GM20431 (cell line): ENCODE measurements around the gene ITGA2B.

ENCODE experiments used
- in situ Hi-C: fragments of 300-500 bp; cut with MseI, MboI; formaldehyde crosslinking; loops from one replicate; pipeline ENCODE4 v1.15.0; 2020; ENCODE audit warnings: low sequenced_read_pairs; ENCODE audit not compliant: unreplicated experiment

The ITGA2B gene

DNA sequence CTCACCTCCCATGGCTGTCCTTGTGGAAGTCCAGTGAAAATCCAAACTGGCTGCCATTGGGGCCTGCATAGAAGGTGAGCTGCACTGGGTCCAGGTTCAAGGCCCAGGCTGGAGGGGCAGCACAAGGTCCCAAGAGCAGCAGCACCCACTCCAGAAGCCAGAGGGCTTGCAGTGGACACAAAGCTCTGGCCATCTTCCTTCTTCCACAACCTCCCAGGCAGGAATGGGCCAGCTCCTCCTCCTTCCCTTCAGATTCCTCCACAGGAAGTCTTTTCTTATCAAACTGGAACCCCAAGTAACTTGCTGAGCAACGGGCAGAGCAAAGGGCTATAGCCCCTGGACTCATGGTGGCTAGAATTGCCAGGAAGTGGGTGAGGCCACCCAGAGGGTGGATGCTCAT is at the start of gene ITGA2B:
ITGA2B (minus strand) TSS at position 369 of the 400 bp plus-strand sequence; CDS start at position 193, 176 bp downstream.
- in situ Hi-C loops: no loop called here

DNA sequence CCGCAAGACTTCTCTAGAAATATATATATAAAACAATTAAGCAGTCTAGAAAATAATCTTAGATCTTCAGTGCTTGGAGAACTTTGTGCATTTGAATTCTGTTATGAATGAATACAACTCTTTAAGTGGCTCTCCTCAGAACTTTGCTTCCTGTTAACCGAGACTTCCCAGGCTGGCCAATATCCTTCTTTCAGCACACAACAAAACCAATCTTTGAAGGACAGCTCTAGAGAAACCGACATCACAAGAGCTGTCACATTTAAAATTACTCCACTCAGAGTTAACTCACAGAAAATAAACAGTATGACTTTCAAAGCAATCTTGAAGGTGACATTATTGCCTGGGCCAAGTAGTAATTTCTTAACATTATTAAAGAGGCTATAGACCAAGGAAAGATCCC is 49.7 kb upstream of the ITGA2B start:
- in situ Hi-C loops: no loop called here

DNA sequence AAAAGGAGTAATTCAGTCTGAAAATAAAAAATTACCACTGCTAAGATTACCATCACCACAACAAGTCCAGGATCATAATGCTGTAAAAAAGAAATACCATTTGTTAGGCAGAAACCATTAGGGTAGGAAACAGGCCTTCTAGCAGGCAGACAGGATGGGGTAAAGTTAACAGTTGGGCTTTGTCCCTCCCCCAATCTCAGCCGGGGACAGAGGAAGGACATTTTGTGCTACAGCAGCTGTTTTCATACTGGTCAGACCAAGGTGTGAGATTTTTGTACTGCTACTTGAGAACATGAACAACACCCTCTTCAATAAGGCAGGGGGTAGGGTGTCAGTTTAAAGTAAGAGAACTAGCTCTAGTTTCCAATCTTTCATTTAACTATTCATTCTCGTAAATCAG is 49.2 kb upstream of the ITGA2B start:
- in situ Hi-C loops: no loop called here

DNA sequence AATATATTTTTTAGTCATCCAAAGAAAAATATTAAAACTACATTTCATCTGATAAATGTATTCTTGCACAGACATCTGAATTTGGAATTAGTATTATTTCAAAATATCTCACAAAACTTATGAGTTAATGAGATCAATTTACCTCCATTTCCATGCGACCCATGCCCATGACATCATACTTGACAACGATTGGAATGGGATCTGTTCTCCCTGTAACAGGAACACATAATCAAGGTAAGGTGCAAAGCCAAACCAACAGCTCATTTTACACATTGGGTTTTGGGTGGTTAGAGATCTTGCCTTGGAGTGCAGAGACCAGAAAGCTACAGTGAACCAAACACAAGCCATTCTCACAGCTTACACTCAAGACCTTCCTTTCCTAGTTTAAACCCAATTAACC is 46.9 kb upstream of the ITGA2B start:
- in situ Hi-C loops: no loop called here

DNA sequence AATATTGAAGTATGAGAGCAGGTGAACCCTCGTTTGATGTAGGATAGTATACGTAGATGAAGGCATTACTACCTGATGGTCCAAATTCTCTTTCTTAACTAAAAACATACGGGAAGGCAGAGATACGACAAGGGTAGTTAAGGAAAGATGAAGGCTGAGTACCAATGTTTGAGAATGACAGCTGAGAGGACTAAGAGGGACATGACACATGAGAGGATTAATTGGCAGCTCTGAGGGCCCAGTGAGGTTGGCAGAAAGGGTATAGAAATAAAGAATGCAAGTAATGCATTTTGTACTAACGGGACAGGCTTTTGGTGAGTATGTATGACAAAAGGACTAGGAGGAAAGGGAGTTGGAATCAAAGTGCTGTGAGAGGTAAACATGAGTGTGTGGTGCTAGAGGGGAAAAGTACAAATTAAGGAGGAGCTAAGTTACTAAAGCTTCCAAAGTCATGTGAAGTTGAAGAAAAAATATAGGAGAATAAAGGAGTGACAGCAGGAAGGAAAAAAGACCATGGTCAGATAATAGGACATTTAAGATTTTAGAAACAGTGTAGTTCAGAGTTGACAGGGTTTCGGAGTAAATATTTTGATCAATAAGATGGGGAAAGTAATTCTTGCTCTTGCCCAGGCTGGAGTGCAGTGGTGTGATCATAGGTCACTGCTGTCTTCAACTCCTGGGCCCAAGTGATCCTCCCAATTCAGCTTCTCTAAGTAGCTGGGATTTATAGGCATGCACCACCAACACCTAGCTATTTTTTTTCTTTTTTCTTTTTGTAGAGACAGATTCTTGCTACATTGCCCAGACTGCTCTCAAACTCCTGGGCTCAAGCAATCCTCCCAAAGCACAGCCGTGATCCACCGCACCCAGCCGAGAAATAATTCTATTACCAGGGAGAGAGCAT is 43.1 kb upstream of the ITGA2B start:
- in situ Hi-C loops: no loop called here

DNA sequence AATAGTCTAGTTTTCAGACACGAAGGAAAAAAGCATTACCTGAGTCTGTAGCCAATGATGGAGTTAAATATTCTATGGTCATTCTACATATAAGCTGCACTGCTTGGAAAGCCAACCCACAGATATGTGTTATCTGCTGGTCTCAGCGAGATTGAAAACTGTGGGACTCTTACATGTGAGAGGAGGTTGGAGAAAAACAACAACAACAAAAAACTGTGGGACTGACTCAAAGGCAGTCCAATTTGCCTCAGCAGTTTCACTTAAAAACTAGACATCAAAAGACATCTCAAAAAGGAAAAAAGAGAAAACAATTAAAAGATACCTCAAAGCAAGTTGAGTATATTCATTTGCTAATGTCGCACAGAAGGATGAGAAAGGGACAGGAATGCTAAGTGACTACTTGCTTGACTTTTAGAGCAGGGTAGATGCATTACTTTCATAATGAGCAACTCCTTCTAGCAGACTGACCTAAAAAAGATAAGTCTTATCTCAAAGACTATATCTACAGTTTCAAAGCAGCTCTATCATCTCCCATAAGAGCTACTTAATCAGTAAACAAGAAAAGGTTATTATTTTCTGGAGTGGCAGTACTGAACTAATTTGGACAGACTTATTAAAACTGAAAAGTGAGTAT is 35.5 kb upstream of the ITGA2B start:
- in situ Hi-C loops: no loop called here

DNA sequence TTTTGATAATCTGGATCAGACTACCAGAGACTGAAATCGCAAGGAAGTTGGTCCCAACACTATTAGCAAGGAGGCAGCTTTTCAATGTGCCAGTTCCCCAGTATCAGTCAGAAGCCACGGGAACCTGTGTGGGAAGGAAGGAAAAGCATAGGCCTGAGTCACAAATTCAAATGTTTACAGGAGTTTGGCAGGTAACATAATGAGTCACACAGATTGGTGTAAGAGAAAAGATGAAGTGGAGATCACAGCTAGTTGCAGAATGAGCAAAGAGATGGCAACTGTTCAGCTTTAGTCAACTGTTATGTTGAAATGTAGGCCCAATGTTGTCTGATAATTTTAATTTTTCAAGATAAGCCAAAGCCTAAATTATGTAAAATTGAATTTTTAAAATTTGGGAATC is 28.1 kb upstream of the ITGA2B start:
- in situ Hi-C loops: no loop called here

DNA sequence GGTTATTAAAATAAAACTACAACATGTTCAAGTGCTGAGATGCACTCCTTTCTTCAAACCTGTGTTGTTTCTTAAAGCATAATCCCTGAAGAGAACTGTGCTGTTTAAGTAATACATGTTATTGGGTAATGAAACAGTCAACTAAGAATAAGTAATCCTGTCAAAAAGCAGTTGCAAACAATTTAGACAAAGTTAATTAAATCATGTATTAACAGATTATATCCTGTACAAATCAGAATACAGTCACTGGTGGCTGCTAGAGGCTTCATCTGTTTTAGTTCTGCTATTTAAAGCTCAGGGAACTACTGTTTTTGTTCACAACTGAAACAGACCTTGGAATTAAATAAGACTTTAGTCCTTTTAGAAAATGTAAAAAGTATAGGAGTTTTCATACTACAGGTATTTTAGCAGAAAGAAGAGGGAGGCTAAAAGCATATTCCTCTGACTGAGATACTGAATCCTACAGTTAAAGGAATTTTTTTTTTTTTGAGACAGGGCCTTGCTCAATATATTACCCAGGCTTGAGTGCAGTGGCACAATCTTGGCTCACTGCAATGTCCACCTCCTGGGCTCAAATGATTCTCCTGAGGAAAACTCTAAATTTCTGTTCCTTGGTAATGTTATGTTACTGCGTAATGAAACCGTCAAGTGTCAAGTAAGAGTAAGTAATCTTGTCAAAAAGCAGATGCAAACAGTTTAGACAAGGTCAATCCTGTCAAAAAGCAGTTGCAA is 27.3 kb upstream of the ITGA2B start:
- in situ Hi-C loops: no loop called here

DNA sequence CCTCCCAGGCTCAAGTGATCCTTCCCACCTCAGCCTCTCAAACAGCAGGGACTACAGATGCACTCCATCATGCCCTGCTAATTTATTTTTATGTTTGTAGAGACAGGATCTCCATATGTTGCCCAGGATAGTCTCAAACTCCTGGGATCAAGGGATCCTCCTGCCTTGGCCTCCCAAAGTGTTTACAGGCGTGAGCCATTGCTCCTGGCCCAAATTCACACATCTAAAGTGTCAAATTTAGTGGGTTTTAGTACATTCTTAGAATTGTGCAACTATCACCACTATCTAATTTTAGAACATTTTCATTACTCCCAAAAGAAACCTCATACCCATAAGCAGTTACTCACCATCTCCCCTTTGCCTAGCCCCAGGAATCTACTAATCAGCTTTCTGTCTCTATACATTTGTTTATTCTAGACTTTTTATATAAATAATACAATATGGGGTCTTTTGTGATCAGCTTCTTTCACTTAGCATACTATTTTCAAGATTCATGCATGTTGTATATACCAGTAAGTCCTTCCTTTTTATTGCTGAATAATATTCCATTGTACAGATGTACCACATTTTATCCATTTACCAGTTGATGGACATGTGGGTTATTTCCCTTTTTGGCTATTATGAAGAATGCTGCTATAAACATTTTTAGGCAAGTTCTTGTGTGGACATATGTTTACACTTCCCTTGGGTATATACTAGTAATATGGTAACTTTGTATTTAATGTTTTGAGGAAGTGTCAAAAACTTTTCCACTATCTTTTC is 25.1 kb upstream of the ITGA2B start:
- in situ Hi-C loops: no loop called here

DNA sequence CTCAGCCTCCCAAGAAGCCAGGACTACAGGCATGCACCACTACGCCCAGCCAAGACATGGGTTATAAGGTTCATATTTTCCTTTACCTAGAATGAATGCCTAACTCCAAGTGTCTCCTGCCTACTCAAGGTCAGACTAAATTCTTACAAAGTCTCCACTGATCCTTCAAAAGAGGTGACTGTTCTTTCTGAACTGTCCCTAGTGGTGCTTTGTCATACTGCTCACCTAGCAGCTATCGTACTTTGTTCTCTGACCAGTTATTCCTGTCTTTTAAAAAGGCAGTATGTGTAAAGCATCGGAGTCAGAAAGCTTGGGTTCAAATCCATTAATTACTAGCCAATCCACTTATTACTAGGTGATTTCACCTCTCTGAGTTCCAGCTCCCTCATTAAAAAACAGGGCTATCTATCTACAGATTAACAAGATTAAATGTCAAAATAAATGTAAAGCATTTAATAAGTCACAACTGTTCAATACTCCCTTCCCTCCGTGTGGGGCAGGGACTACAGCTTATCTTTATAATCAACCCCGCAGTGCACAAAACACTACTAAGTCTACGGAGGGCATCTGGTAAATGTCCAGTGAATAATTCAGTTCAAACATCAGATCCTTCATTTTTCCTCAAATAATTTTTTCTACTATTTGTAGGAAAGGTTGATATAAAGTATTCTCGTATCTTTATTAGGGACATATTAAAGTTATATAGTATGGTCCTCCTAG is 20.0 kb upstream of the ITGA2B start:
- in situ Hi-C loops: no loop called here

DNA sequence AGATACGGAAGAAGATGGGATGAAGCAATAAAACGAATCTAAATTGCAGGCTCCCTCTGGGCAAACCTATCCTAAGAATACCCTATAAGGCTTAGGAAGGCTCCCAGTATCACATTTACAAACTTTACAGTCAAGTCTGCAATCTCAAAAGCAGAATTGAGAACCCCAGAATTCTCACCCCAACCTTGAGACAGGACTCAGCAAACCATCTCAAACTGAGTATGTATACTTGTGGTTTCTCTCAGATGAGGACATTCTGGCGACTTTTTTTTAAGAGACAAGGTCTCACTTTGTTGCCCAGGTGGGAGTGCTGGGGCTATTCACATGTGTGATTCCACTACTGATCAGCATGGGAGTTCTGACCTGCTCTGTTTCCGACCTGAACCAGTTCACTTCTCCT is 19.3 kb upstream of the ITGA2B start:
- in situ Hi-C loops: no loop called here

DNA sequence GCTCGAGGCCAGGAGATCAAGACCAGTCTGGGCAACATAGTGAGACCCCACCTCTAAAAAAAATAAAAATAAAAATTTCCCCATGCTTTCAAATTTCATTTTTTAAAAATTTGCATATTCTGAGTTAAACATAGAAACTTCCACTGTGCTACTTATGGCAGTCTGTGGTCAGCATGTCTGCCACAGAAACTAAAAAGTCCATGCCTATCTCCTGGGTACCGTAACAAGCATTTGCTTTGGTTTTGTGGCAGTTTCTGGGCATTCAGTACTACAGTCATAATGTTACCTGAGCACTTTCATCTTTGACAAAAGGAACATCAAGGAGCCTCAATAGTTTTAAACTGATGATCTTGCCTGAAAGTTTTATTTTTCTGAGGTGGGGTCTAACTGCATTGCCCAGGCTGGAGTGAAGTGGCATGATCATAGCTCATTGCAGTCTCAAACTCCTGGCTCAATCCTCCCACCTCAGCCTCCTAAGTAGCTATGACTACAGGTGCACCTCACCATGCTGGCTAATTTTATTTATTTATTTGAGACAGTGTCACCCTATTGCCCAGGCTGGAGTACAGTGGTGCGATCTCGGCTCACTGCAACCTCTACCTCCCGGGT is 13.2 kb upstream of the ITGA2B start:
- in situ Hi-C loops: no loop called here

DNA sequence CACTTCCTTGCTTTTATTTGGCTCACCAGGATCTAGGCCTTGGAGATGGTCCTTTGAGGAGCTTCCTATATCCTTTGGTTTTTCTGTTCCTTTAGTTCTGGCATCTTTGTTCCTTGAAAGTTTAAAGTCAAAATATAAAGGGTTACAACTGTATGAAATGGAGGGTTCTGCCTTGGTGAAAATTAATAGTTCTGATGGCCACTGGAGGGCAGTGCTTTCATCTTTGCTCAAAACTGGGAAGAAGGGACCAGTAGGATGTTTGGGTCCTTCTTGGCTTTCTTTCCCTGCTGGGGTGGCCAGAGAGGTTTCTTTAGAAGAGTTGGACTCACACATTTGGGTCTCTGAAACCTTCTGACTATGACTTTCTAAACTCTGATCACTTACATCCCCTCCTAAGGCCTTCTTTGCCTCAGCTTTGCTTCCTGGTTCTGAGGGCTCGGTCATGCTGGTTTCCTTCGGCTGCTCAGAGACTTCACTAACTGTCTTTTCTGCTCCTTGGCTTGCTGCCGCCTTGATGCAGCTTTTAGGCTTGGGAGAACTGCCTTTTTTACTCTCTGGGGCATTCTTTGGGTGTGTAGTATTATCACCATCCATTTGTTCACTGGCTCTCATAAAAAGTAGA is 10.9 kb upstream of the ITGA2B start:
- in situ Hi-C loops: no loop called here

DNA sequence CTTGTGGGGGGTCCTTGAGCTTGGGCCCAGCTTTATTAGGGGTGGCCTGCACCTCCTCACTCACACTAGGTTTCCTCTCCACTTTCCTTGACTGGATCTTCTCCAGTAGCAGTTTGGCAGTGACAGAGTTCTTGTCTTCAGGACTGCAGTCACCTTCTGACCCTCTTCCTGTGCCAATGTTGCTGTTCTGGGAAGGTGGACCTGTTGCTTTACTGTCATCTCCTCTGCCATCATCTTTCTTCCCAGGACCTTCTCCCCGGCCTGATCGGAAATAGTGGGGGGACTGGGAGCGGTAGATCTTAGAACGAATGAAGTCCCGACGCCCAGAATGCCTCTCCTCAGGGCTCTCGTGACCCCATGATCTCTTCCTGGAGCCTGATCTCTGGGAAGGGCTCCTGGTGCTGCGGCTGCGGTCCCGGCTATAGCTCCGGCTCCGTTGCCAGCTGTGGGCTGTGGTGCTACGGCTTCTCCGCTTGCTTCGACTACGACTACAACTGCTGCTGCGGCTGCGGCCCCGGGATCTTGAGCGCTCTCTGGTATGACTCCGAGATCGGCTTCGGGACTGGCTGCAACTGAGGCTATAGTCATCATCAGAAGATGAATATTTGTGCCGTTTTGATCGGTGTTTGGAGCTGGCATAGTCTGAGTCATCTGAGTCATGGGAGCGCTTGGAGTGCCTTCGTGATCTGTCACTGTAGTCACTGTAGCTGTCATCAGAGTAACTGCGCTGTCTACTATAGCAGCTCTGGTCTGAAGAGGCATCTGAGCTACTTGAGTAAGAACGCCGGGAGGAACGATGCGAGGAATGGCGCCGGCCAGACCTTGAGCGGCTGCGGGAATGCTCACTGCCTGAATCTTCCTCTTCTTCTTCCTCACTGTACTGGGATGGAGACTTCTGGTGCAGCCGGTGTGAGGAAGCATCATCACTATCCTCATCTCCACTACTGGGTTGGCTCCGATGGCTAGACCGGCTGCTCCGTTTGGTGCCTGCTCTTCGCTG is 9.5 kb upstream of the ITGA2B start:
- in situ Hi-C loops: no loop called here

DNA sequence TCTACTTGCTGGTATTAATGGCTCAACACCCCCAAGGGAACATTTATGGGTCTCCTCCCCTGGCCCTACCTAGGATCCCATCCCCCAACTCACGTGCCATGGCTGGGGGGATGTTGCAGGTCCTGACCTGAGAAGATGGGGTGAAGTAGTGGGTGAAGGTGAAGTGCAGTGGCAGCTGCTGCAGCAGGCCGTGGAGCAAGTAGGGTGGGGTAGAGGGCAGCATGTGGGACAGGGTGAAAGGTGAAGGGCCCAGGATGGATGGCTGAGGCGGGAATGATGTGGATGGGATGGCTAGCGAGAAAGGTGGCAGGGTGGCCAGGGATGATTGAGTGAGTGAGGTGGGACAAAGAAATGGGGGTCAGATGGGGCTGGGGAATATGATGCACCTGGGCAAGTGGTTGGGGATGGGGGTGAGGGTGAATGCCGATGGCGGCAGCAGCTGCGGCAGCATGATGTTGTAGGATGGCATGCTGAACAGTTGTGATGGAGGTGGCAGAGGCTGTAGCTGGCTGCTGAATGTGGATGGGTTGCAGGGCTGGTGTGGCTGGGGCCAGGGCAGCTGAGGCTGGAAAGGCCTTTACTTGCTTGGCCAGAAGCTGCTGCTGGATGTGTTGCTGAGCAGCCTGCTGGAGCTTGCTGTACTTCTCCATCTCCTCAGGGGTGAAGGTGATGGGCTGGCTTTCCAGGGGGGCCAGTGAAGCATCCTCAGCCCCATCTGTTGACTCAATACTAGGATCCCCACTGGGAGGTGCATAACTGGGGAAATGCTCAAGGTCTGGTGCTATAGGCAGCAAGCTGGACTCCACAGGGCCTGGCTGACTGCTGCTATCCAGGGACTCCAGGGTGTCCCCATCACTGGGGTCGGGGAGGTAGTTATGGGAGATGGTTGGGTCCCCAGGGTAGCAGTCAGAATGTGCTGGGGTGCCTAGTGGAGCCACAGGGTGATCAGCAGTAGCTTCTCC is 8.3 kb upstream of the ITGA2B start:
- in situ Hi-C loops: no loop called here

DNA sequence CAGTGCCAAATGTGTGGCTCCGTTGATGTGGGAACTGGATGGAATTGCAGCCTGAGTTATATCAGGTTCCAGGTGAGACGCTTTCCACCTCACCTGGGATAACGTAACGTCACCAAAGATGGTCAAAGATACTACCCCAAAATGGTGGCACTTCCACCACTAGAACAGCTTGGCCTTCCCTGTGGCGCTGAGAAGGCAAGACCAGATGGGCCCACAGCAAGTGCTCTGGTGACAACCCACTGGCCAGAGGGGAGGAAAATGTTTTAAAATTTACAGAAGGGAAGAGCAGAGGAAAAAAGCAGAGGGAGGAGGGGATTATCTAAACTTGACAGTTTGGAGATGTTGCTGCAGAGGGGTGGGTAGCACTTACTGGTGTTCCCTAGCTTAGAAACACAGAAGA is 7.5 kb upstream of the ITGA2B start:
- in situ Hi-C loops: no loop called here

DNA sequence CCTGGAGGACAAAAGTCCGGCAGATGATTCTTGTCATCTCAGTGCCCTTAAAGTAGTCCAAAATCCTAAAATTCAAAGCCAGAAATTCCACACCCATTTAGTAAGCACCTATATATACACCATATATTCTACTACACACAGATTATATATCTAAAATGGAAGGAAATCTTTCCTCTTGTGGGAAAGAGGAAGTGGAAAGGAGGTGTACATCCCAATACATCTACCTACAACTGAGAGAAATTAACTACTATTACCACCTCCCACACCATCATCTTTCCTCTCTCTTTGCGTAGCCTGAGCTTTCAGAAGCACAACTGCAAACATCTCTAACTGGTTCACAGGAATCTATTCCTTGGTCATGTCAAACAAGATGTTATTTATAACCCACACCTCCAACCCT is 5.4 kb upstream of the ITGA2B start:
- in situ Hi-C loops: no loop called here
